HG03064 (cell line): Measurements from ENCODE around the gene TRIM14.
"Not testable (repeated sequence)": the region's sequence is repeated elsewhere in the genome, so short reads cannot be mapped to it uniquely, and the experiment has no call there.

ENCODE experiments used
- ATAC-seq: cut with Tn5 transposase; IDR thresholded peaks from one replicate; pipeline ENCODE4 v1.9.1; 2021; ENCODE audit warnings: low read depth; ENCODE audit not compliant: unreplicated experiment

The TRIM14 gene

DNA sequence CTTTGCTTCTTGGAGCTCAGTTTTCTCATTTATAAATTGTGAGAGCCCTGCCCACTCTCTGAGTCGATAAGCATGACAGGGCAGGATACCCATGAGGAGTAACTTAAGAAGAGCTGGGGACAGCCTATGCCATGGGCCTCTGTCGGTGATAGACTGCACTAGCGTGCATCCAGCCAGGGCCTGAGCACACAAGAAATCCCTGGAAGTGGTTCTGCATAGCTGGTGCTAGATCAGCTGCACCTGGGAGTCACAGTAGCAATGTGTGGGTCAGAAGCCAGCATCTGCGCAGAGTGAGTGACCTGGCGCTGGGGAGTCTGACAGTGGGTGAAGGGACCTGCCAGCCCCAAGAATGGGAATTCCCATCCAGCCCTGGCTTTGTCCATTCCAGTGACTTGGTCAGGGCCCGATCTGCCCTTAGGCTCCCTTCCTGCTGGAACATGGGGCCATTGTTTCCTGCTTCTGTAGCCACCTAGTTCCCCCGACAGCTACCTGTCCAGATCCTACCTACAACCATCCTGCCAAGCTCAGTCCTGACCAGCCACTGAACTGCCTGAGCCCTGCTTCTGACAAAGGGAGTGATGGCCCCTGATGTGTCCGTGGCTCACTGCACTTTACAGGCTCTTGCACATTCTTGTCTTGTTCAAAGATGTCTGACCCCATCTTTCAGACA, 98.4 kb downstream of the TRIM14 start:
- ATAC-seq: no peak

GRCh38 chr9:98019869-98020268, 99.2 kb downstream of the TRIM14 start:
- not testable (repeated sequence) for ATAC-seq
